NOMO-1 treated with dmso at 0.1 percent for 144 hours (cell line): ENCODE results near the gene STAT5B.

ENCODE experiments used
- DNase-seq: peaks from one replicate; lab custom pipeline; 2025; ENCODE audit not compliant: unreplicated experiment; lab: John Stamatoyannopoulos, UW

The STAT5B gene

GRCh38 chr17:42286411-42287221, 10.4 kb upstream of the STAT5B start:
- no peak for DNase-seq

DNA sequence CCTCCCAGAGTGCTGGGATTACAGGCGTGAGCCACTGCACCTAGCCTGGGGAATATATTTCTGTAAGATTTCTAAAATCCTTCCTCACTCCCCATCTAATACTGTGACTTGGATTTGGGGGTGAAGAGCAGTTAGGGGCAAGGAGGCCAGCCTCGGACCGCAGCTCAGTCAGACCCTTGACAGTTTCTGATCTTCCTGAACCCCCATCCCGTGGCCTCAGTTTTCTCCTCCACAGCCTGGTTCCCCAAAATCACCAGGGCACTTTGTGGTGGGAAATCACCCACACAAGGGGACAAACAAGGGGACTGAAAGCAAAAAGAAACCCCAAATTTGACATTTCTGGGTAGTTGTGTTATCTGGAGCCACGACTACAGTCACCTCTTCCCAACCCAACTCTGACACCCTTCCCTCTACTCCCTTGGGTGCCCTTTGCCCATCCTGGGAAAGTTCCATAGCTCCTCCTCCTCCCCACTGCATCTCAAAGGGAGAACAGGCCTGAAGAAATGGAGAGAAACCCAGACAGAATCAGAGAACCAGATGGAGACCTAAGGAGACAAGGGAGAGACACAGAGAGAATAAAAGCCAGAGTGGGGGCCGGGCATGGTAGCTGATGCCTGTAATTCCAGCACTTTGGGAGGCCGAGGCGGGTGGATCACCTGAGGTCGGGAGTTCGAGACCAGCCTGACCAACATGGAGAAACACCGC, 9.3 kb upstream of the STAT5B start:
- DNase-seq, result no peak

GRCh38 chr17:42284566-42284965, 8.4 kb upstream of the STAT5B start:
- no peak for DNase-seq

DNA sequence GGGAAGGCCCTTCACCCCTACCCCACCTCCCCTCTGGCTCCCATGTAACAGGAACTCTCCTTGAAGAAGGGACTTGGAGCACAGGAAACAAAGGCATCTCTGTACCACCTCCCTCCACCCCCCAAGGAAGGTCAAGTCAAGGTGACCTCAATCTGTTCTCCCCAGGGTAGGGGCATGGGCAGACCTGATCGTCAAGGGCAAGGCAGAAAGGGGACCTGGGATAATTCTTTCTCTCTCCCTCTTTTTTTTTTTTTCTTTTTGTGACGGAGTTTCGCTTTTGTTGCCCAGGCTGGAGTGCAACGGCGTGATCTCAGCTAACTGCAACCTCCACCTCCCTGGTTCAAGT, 7.8 kb upstream of the STAT5B start:
- no peak for DNase-seq

DNA sequence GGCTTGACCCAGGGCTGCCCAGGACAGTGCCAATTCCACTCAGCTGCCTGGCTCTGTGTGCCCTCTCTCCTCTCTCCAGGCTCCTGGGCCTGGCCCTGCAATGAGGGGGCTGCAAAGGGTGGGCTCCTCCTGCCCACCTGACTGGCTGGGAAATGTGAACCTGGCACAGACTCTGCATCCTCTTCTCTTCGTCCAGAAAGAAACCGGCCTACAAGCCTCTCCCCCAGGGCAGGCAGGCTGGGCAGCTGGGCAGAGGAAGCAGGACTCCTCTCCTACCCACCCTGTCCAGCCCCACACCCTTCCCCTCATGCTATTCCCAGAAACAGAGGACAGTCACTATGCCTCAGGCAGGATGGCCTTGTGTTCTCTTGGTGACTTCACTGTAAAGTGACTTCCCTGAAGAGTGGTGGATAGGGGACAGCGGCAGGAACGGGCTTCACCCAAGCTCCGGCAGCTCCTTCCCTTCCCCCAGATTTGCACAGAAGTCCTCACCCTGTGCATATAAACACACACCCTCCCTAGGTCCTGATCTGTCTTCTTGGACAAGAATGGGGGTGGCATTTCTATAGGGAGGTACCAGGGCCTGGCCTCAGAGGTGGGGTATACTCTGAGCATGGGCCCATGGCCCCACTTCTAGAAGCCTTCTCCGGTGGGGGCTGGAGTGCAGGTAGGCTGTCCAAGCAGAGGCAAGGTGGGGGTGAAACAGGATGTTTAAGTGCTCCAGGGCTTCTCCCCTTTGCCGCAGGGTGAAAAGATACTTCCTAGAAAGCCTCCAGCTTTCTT, 7.2 kb upstream of the STAT5B start:
- no peak for DNase-seq

- no peak for DNase-seq
Measured at GRCh38 chr17:42282478-42283080, 6.4 kb upstream of the STAT5B start.

- no peak for DNase-seq
Measured at GRCh38 chr17:42281571-42282096, 5.4 kb upstream of the STAT5B start.

GRCh38 chr17:42279776-42280630, 3.8 kb upstream of the STAT5B start:
- no peak for DNase-seq

GRCh38 chr17:42277342-42277712, 1.1 kb upstream of the STAT5B start:
- DNase-seq, result no peak

DNA sequence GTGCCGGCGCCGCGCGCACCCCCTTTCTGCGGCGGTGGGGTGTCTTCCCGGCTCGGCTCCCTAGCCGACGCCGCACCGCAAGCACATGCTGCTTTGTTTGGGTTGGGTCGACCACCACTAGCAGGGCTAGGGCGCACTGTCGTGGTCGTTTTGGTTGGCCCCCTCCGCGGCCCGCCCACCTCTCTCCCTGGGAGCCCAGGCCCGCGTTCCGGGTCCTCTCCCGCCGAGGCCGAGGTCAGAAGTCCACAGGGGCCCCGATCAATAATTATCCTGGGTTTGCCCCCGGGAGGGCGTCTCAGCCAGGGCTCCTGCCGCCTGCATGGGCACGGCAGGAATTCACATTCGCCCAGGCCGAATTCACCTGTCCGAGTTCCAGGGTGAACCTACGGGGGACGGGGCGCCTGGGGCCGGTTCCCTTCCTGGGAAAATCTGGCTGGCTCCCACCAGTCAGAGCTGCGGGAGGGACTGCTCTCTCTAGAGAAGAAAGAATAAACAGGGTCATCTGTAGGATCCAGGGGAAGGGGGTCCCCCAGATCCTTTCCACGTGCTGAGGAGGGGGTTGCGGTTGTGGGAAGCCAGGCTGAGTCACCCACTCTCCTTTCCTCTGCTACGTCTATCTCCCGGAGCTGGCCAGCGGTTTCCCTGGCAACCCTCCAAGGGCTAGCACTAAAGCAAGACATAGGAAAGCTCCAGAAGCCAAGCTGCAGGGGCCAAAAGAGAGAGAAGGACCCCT, 584 bp upstream of the STAT5B start:
- no peak for DNase-seq

- DNase-seq, result no peak
Measured at GRCh38 chr17:42275527-42276358, 448 bp downstream of the STAT5B start.

DNA sequence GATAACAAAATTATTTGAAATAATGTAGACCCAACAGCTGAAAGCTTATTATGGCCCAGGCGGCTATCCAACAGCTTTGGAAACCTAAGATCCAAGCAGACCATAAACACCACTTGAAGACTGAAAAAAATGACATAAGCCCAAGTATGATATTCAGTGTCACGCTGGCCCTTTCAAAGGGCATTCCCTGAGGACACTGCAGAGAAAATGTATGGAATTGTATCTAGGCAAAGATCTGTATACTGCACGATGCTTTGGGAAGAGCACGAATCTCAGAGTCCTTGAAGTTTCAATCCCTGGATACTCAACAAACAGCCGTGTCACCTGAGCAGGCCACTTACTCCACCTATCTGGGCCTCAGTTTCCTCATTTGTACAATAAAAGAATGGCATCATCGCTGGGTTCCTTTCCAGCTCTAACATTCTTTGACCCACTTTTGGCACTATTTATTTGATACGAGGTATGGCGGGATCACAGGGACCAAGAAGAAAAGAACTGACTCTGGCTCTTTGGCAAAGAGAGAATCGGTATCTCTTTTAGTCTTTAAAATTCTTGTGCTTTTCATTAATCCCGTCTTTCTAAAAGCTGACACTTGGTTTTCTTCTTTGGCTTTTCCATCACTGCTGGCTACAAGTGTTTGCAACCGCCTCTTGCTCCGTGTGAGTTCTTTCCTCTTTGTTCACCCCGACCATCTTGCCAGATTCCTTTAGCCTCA, 1.2 kb downstream of the STAT5B start:
- DNase-seq, result no peak

GRCh38 chr17:42274253-42274542, 2.0 kb downstream of the STAT5B start:
- DNase-seq, result no peak

DNA sequence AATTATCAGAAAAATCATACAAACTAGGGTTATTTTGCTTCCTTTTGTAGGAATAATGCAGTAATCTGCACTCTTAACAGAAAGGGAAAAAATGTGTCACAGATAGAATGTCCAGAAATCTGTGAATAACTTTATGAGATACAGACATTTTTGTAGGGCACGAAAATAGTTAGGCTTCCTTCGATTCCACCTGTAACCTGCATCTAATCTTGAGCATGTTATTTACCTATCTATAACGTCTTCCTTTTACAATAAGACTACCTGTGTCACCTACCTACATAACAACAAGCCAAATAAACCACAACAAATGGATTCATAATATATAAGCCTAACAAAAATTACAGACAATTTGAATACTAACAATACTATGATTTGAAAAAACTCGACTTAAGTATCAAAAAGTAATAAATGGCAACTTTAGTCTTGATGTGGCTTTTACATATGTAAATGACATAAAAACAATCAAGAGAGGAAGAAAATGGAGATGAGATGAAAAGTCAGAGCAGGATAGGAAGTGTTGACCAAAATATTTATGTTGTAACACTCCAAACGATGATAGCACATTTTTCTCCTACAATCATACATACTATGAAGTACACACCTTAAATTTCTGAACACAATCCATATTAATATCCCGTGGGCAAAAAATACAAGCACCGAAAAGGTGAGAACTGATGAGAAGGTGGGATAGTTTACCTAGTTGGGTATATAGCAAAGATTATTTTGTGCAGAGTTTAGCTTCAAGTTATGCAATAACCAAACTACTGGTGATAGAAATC, 2.5 kb downstream of the STAT5B start:
- no peak for DNase-seq

GRCh38 chr17:42272162-42272907, 3.9 kb downstream of the STAT5B start:
- no peak for DNase-seq

GRCh38 chr17:42271779-42272035, 4.5 kb downstream of the STAT5B start:
- no peak for DNase-seq
